Effector CD4-positive, alpha-beta T cell (primary cell): ENCODE data around the gene SFXN2.

ENCODE experiments used
- DNase-seq: peaks from one replicate; pipeline ENCODE4 v3.0.0-alpha.2; 2020

Gene SFXN2

DNA sequence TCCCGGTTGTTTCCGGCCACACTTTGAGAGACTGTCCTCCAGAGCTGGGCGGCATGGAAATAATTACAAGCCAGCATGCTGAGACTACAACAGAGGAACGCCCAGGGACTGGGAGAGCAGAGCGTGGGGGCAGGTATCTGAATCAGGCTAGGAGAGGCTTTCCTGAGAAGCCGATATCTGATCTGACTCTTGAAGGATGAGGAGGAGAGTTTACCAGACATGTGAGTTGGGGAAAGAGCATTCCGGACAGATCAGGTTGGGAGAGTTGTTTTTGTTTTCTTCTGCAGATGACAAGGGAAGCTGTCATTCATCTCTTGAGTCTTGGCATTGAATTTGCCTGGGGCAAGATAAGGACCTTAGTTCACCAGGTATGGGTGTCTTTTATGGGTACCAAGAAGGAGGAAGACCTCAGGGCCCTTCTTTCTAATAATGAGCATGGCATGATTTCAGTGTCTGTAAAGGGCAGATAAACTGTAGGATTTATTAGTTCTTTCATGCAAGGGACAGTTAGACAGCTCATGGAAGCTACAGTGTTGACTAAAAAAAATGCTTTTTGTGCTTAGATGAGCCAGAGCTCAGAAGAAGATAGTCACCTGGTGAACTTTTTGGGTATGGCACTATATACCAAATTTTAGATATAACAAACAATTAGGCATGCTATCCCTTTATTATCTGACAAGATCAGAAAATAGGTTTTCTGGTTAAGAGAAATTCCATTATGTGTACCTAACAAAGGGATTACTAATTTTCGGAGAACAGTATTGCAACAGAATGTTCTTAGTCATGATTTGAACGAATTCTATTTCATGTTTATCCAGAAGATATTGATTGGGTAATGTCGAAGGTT lies 65.5 kb downstream of the SFXN2 start:
- DNase-seq: no peak

DNA sequence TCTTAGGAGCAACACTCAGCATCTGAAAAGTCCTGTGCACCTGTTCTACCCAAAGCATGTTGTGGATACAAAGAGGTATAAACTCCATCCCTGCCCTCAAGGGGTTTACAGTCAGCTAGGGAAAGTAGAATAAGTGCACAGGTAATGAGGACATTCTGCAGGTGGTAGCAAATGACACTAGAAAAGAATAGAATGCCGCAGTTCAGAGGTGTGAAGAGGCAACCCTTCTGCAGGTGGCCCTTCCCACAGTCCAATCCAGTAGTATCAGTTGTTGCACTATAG lies 66.0 kb downstream of the SFXN2 start:
- no peak for DNase-seq

DNA sequence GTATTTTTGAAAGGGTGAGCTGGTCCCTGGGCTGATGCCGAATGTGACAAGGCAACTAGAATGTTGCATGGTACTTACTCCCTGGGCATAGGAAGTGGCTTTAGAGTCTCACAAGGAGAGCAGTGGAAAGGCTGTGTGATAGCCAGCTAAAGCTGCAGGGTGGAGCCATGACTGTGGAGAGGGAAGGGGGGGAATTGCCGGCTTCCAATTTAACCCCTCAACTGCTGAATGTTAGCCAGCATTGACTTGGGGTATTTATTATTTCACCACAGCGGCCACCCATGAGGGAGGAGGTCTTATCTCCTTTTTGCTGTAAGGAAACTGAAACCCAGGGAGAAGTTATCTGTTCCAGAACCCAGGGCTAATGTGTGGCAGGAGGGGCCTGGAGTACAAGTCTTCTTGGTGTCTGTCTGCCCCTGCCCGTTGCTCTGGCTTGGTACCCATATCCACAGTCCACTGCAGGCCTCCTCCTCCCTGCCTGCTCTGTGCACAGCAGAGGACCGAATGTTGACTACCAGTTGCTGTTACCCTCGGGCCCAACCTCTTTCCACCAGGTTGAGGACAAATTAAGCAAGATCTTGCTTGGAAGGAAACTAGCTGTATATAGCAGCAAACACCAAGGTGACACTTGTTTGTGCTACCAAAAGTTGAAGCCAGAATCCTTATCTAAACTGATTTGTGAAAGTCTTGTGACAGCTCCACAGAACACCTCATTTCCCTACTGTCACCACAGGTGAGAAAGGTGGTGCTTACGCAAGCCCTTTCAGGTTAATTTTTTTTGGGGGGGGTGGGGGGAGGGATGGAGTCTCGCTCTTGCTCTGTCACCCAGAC lies 66.9 kb downstream of the SFXN2 start:
- DNase-seq: no peak

DNA sequence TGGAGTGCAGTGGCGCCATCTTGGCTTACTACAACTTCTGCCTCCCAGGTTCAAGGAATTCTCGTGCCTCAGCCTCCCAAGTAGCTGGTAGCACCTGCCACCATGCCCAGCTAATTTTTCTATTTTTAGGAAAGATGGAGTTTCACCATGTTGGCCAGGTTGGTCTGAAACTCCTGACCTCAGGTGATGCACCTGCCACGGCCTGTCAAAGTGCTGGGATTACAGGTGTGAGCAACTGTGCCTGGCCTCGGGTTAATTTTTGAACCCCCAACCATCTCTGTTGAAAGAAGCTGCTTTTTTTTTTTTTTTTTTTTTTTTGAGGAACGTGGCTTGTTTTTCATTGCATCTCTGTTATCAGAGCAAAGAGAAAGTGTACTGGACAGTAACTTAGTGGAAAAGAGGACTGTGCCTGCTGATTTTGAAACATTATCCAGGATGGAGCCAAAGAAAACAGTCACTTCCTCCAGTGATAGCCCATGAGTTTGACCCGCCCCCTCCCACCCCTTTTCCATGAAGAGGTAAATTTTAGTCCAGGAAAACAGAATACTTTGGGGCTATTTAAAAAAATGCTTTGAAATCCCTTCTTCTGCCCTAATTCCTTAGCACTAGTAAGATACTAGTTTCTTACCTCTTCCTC lies 67.6 kb downstream of the SFXN2 start:
- no peak for DNase-seq

DNA sequence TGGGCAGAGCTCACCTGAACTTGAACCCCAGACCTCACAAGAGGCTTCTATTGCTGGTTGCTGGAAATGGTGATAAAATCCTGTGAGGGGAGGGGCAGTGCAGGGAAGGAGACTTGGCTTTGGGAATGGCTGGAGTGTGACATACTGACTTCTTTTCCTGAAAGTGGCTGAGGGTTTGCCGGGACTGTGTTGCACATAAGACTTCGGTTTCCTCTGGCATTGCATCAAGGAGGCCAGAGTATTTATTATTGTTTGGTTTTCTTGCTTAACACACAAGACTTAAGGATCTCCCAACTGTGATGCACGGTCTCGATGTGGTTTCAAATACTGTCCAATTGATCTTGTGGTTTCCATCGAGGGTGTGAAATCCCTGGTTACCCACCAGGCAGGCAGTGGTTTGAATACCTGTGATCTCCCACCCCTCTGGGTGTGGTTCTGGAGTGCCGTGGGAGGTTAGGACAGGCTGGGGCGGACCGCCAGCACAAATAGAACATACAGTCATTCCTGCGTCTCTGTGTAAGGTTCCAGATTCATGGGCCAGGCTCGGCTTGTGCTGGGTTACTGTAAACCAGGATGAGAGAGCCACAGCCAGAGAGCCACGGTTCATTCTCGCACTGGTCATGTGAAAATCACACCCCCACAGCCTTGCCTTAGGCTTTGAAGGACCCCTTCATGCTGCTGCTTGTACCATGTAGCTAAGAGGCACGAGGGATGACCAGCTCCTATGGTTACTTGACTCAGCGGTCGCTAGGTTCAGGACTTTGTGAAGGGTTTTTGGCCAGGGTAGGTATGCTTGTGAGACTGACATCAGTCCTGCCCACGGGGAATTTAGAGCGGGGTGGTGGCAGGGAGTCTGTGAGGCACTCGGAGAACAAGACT lies 68.5 kb downstream of the SFXN2 start:
- DNase-seq: no peak

DNA sequence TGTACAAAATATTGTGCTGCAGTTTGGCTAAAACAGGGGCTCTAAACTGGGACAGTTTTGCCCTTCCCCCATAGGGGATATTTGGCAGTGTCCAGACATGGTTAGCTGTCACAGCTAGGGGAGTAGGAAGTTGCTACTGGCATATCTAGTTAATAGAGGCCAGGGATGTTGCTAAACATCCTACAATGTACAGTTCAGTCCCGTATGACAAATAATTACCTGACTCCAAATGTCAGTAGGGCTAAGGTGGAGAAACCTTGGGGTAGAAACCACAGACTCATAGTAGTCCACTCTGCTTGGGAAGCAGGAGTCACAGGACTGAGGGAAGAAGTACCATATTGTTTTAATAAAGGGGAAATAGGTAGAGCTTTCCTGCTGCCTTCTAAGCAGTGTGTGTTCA lies 69.1 kb downstream of the SFXN2 start:
- no peak for DNase-seq

DNA sequence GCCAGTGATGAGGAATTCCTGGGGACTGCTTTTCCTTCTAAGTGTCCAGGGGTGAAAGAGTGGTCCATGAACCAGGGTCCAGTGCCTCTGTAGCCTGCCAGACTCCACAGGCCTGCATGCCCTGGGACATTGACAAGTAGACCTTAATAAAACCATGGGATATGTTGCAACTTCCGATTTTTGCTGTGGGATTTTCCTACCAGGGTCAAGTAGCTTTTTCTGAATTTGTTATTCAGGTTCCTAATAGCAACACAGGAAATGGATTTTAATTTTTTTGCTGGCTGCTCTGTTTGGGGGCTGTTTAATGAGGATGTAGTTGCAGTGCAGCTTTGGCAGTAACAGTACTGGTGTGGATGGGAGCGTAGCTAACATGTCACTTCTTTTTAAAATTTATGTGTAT lies 71.4 kb downstream of the SFXN2 start:
- DNase-seq: no peak

DNA sequence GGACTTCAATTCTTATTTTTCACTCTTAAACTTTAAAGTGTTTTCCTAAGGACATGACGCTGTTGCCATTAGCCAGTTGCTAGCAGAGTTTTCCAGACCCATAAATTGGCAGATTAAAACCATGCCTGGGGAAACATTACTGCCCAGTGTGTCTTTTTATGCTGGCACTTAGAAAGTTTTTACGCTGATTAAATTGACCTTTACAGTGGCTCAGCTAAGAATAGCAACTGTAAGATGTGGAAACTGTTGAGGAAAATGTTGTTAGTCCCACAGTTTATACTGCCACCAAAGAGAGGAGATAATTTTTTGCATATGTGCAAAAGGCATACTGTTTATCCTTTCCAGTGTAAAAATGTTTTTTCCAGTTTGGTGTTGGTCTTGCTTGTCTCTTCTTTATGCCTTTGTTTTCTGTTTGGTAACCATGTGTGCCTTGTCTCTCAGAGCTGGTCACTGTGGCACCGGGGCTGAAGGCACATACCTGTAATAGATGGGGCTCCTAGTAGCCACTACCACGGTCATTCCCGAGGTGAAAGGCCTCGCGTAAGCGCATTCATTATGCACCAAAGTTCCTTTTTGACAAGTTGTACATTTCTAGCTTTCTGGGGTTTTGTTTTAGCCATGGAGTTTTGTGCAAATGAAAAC lies 77.4 kb downstream of the SFXN2 start:
- DNase-seq: no peak
